HCT116 (cell line): ENCODE data around the gene CAPS. TPM values are rescaled to one million over a fixed set of nuclear protein-coding genes. Genes with fewer than 3 reads are reported as not detected.

Experiments
- ATAC-seq: fragments of 200-7000 bp; cut with Tn5 transposase; 2 replicates; pipeline ENCODE4 v1.9.1; 2020; ENCODE audit warnings: mild to moderate bottlenecking, moderate library complexity
- BruUV-seq: library from RNA; stranded (reverse); fragments of 400-500 nt; replicated peaks from 2 replicates; lab custom pipeline; 2021; lab: Mats Ljungman, UMichigan
- CTCF ChIA-PET: fragments of 300-600 bp; sonication (Branson Sonifier 250); formaldehyde crosslinking; loops from one replicate; lab custom pipeline; 2021; ENCODE audit warnings: antibody characterized with exemption; lab: Charles Lee
- POLR2A ChIA-PET: fragments of 300-600, 350-600 bp; sonication (Branson Sonifier 250); formaldehyde crosslinking; loops from one replicate; lab custom pipeline; 2021; ENCODE audit warnings: antibody characterized with exemption; lab: Charles Lee
- RAD21 ChIA-PET, 2 experiments: fragments of 300-600 bp; sonication (Branson Sonifier 250); formaldehyde crosslinking; loops; one replicate each; lab custom pipeline; 2023; ENCODE audit warnings: low total read pairs in 2 of 2; ENCODE audit not compliant: uncharacterized antibody in 2 of 2, unreplicated experiment in 2 of 2, low non-redundant PET in 1 of 2; lab: Charles Lee
- DNase-seq: peaks from one replicate; pipeline ENCODE4 v3.0.0-alpha.2; 2010; ENCODE audit warnings: low read depth, low spot score
- H2AFZ ChIP-seq: fragments of 200-600 bp; shearing (Covaris generic), sonication (generic); 2 replicates; pipeline ENCODE4 v1.6.1; 2017; ENCODE audit warnings: low read depth, mixed run types, mixed read lengths, antibody characterized with exemption, low read length; ENCODE audit not compliant: poor library complexity, severe bottlenecking
- H3K27ac ChIP-seq: 2 replicates; pipeline ENCODE4 v1.5.1; 2012; ENCODE audit warnings: low read depth, low read length
- H3K27me3 ChIP-seq: fragments of 200-600 bp; sonication (generic); 2 replicates; pipeline ENCODE4 v1.6.1; 2016; ENCODE audit warnings: mixed run types, low read length, mixed read lengths; ENCODE audit not compliant: insufficient read depth
- H3K36me3 ChIP-seq, 2 experiments: fragments of 200-500 bp in 1 of 2; fragments of 200-600 bp in 1 of 2; sonication (Bioruptor generic) in 1 of 2; sonication (generic) in 1 of 2; 2 replicates each; pipeline versions ENCODE4 v1.5.1 to v1.6.1; 2014 to 2016; ENCODE audit warnings: low read length in 2 of 2, inconsistent platforms in 1 of 2, mixed read lengths in 1 of 2, mixed run types in 1 of 2; ENCODE audit not compliant: insufficient read depth in 2 of 2, control insufficient read depth in 1 of 2
- H3K4me1 ChIP-seq, 2 experiments: fragments of 200-600 bp in 1 of 2; sonication (generic) in 1 of 2; 2 replicates each; pipeline versions ENCODE4 v1.5.1 to v1.6.1; 2012 to 2017; ENCODE audit warnings: low read length in 2 of 2, inconsistent platforms in 1 of 2, mild to moderate bottlenecking in 1 of 2, mixed read lengths in 1 of 2, mixed run types in 1 of 2, moderate library complexity in 1 of 2; ENCODE audit not compliant: insufficient read depth in 2 of 2, control insufficient read depth in 1 of 2
- H3K4me2 ChIP-seq: fragments of 200-600 bp; sonication (generic); 2 replicates; pipeline ENCODE4 v1.6.1; 2017; ENCODE audit warnings: mixed run types, low read length, mixed read lengths
- H3K4me3 ChIP-seq, 2 experiments: fragments of 200-600 bp in 1 of 2; sonication (generic) in 1 of 2; replicated peaks in 1 of 2; 2 replicates each; pipeline ENCODE4 v1.5.1; 2011 to 2016; ENCODE audit warnings: low read length in 2 of 2, control low read depth in 1 of 2, low read depth in 1 of 2, mild to moderate bottlenecking in 1 of 2, mixed read lengths in 1 of 2, mixed run types in 1 of 2
- H3K79me2 ChIP-seq: fragments of 200-600 bp; sonication (generic); 2 replicates; pipeline ENCODE4 v1.6.1; 2017; ENCODE audit warnings: mild to moderate bottlenecking, mixed run types, low read length, moderate library complexity, mixed read lengths; ENCODE audit not compliant: insufficient read depth
- H3K9ac ChIP-seq: fragments of 200-600 bp; sonication (generic); 2 replicates; pipeline ENCODE4 v1.6.1; 2016; ENCODE audit warnings: low read length, mixed read lengths
- H3K9me2 ChIP-seq: fragments of 200-600 bp; sonication (generic), shearing (Covaris generic); 2 replicates; pipeline ENCODE4 v1.6.1; 2017; ENCODE audit warnings: mixed run types, mild to moderate bottlenecking, moderate library complexity; ENCODE audit not compliant: insufficient read depth
- H3K9me3 ChIP-seq, 2 experiments: fragments of 200-500 bp in 1 of 2; fragments of 200-600 bp in 1 of 2; sonication (Bioruptor generic) in 1 of 2; sonication (generic) in 1 of 2; 2 replicates each; pipeline ENCODE4 v1.6.1; 2014 to 2017; ENCODE audit warnings: low read length in 2 of 2, mixed read lengths in 2 of 2, inconsistent platforms in 1 of 2, low read depth in 1 of 2, mild to moderate bottlenecking in 1 of 2, mixed run types in 1 of 2, moderate library complexity in 1 of 2; ENCODE audit not compliant: control insufficient read depth in 1 of 2, insufficient read depth in 1 of 2
- H4K20me1 ChIP-seq: fragments of 200-600 bp; sonication (generic), shearing (Covaris generic); 2 replicates; pipeline ENCODE4 v1.6.1; 2017; ENCODE audit warnings: mixed run types, mild to moderate bottlenecking, moderate library complexity; ENCODE audit not compliant: insufficient read depth
- CEBPB ChIP-seq: IDR thresholded peaks from 2 replicates; pipeline ENCODE4 v1.6.1; 2012; ENCODE audit warnings: low read depth
- ELF1 ChIP-seq: IDR thresholded peaks from 2 replicates; pipeline ENCODE4 v1.6.1; 2012; ENCODE audit warnings: low read depth, borderline replicate concordance
- EZH2 ChIP-seq: fragments of 200-600 bp; sonication (generic); IDR thresholded peaks from 2 replicates; pipeline ENCODE4 v1.6.1; 2017; ENCODE audit warnings: antibody characterized with exemption, mixed run types
- POLR2A ChIP-seq: IDR thresholded peaks from 2 replicates; pipeline ENCODE4 v1.7.0; 2011; ENCODE audit warnings: borderline replicate concordance; ENCODE audit not compliant: insufficient read depth, insufficient read length; ENCODE audit errors: extremely low read depth
- POLR2AphosphoS5 ChIP-seq: IDR thresholded peaks from 2 replicates; pipeline ENCODE4 v1.6.1; 2011; ENCODE audit warnings: mild to moderate bottlenecking, low read depth, low read length, moderate library complexity
- RAD21 ChIP-seq: IDR thresholded peaks from 2 replicates; pipeline ENCODE4 v1.6.1; 2012; ENCODE audit warnings: low read depth, mild to moderate bottlenecking
- SP1 ChIP-seq: IDR thresholded peaks from 2 replicates; pipeline ENCODE4 v1.6.1; 2012; ENCODE audit warnings: low read depth
- SRF ChIP-seq: IDR thresholded peaks from 2 replicates; pipeline ENCODE4 v1.6.1; 2012; ENCODE audit warnings: low read depth
- intact Hi-C: fragments of 100-400 bp; cut with micrococcal nuclease; formaldehyde crosslinking; loops from 2 replicates; pipeline ENCODE4 v1.10.0; 2022
- total RNA-seq: library from RNA; stranded (reverse); gene quantifications from one replicate; pipeline ENCODE4 v1.2.1, GENCODE V29; 2021; ENCODE audit not compliant: unreplicated experiment
- TF ChIP-seq, protein P1 (sequence below): IDR thresholded peaks from 2 replicates; pipeline ENCODE4 v1.6.1; 2011; ENCODE audit warnings: mild to moderate bottlenecking, low read length, moderate library complexity; ENCODE audit not compliant: insufficient replicate concordance; ENCODE audit errors: extremely low read depth

The CAPS gene
- total RNA-seq, 1 experiment from 2014 or later: 2.5 TPM

DNA sequence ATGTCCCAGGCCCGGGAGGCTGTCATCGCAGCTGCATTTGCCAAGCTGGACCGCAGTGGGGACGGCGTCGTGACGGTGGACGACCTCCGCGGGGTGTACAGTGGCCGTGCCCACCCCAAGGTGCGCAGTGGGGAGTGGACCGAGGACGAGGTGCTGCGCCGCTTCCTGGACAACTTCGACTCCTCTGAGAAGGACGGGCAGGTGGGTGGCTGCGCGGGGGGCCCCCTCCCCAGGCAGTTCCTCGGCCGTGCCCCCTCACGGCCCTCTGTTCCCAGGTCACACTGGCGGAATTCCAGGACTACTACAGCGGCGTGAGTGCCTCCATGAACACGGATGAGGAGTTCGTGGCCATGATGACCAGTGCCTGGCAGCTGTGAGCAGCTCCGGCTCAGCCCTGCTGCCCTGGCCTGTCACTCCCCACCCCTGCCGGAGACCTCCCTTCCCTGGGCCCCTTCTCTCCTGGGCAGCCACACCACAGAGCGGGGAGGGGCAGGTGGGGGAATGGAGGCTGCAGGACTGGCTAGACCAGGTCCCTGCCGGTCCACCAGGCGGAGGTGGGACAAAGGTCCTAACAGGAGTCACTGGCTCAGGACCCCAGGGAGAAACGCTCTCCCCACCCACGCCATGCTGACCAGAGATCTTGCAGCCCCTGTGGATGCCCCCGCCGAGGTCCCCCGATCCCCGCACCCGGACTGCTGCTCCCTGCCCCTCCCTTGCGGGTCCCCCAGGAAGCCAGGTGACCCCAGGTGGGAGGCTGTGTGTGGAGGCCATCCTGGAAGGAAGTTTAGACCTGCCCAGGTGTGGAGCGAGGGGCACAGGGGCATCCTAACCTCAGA is 1.1 kb downstream of the CAPS start:
- peaks cover 5 to 13% of the 10 kb centered on the region in 2 experiments; a peak in 3 of 4 replicates for H3K36me3 ChIP-seq
- DNase-seq: no peak
- H3K9ac ChIP-seq: no peak overlapping the region
- H3K27me3 ChIP-seq: no peaks in the 10 kb centered on the region
- H3K79me2 ChIP-seq: no peaks in the 10 kb centered on the region
- ChIA-PET CTCF (no interaction called here), POLR2A (interaction anchor here (0.6 kb wide), 1 partner anchor 75 kb away, joined by 3 read pairs; no protein-coding TSS in a partner anchor), RAD21 (no interaction called here)
- no peaks in the 10 kb centered on the region for H3K9me2 ChIP-seq
- intact Hi-C loops: no loop called here
- ATAC-seq: peak; percentile 23
- no peak for TF ChIP-seq SRF
- no peak for TF ChIP-seq RAD21
- no peak for TF ChIP-seq ELF1
- no peak for TF ChIP-seq POLR2AphosphoS5
- TF ChIP-seq POLR2A: no peak
- TF ChIP-seq EZH2: no peak
- no peak for TF ChIP-seq SP1
- no peak for TF ChIP-seq CEBPB
- TF ChIP-seq, protein P1, sequence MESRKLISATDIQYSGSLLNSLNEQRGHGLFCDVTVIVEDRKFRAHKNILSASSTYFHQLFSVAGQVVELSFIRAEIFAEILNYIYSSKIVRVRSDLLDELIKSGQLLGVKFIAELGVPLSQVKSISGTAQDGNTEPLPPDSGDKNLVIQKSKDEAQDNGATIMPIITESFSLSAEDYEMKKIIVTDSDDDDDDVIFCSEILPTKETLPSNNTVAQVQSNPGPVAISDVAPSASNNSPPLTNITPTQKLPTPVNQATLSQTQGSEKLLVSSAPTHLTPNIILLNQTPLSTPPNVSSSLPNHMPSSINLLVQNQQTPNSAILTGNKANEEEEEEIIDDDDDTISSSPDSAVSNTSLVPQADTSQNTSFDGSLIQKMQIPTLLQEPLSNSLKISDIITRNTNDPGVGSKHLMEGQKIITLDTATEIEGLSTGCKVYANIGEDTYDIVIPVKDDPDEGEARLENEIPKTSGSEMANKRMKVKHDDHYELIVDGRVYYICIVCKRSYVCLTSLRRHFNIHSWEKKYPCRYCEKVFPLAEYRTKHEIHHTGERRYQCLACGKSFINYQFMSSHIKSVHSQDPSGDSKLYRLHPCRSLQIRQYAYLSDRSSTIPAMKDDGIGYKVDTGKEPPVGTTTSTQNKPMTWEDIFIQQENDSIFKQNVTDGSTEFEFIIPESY: no peak
- BruUV-seq: no TSS peak
- H3K4me1 ChIP-seq: no peaks in the 10 kb centered on the region
- no peaks in the 10 kb centered on the region for H3K9me3 ChIP-seq
- no peak overlapping the region for H3K4me2 ChIP-seq
- H2AFZ ChIP-seq: no peak overlapping the region
- H3K27ac ChIP-seq: no peak overlapping the region
- no peaks in the 10 kb centered on the region for H4K20me1 ChIP-seq
- no peak overlapping the region for H3K4me3 ChIP-seq
